ENCODE results near the gene DTX1.

DNA sequence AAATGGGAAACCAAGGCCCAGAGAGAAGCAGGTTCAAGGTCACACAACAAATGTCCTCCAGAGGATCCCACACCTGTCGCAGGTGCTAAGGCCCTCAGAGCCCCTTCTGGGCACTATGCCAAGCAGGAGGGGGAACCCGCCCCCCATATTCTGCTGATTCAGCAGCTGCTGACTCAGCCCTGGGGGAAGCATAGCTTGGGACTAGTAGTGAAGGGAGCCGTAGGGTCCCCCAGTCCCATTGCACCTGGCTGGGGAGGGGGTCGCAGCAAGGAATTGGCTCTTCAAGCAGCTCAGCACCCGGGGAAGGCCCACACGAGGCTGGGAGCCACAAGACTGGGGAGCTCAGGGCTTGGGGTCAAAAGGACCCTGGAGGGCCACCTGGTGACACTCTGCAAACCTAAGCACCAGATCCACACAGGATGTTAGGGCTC lies 78.0 kb downstream of the DTX1 start:
- TF ChIP-seq EGR1 (IDR thresholded peaks at IDR 0.05; ENCODE audit: low read depth in 2 of 2) = no peak
- TF ChIP-seq GABPA (IDR thresholded peaks at IDR 0.05 in 1 of 2, conservative IDR thresholded peaks at IDR 0.05 in 1 of 2) = no peak
- TF ChIP-seq, protein P1, sequence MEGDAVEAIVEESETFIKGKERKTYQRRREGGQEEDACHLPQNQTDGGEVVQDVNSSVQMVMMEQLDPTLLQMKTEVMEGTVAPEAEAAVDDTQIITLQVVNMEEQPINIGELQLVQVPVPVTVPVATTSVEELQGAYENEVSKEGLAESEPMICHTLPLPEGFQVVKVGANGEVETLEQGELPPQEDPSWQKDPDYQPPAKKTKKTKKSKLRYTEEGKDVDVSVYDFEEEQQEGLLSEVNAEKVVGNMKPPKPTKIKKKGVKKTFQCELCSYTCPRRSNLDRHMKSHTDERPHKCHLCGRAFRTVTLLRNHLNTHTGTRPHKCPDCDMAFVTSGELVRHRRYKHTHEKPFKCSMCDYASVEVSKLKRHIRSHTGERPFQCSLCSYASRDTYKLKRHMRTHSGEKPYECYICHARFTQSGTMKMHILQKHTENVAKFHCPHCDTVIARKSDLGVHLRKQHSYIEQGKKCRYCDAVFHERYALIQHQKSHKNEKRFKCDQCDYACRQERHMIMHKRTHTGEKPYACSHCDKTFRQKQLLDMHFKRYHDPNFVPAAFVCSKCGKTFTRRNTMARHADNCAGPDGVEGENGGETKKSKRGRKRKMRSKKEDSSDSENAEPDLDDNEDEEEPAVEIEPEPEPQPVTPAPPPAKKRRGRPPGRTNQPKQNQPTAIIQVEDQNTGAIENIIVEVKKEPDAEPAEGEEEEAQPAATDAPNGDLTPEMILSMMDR (IDR thresholded peaks at IDR 0.05; ENCODE audit: low read depth, low read length, missing input control) = no peak
- TF ChIP-seq, protein P2, sequence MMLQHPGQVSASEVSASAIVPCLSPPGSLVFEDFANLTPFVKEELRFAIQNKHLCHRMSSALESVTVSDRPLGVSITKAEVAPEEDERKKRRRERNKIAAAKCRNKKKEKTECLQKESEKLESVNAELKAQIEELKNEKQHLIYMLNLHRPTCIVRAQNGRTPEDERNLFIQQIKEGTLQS (IDR thresholded peaks at IDR 0.05) = no peak
- no peak for TF ChIP-seq HNF4A (conservative IDR thresholded peaks at IDR 0.05)
- no peak for TF ChIP-seq YY1 (IDR thresholded peaks at IDR 0.05)
- no peak for TF ChIP-seq JUND (IDR thresholded peaks at IDR 0.05)

Measured in liver (tissue), 3 donors.